GM12891 (cell line): ENCODE measurements around the gene ZNF827.

Experiments used
- POLR2A ChIP-seq: IDR thresholded peaks from 2 replicates; pipeline ENCODE4 v1.6.1; 2011; ENCODE audit warnings: low read depth, low read length, control low read depth
- POLR2AphosphoS5 ChIP-seq: IDR thresholded peaks from 2 replicates; pipeline ENCODE4 v1.6.1; 2011; ENCODE audit warnings: low read depth, low read length, control low read depth
- TAF1 ChIP-seq: IDR thresholded peaks from 2 replicates; pipeline ENCODE4 v1.6.1; 2011; ENCODE audit warnings: low read depth, low read length, control low read depth

DNA sequence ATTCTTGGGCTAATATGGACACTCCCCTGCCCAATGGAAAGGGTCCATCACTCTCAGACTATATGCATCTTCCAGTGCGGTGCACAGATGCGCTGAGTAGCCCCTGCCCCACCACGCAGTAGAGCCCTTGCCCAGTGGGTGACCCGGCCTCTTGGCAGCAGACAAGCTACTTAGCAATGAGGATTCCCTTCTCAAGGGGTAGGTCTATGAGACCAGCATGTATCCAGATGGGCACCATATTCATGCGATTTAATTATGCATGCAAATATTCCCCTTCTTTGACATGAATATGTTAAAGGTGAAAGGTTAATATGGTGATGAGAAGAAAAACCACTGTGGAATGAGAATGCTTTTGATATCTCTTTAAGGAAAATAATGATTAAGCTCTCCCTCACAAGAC, 77.7 kb downstream of the ZNF827 start:
- no peak for TF ChIP-seq POLR2A
- no peak for TF ChIP-seq POLR2AphosphoS5
- no peak for TF ChIP-seq TAF1
